Activated CD8-positive, alpha-beta T cell treated with anti-CD3 and anti-CD28 coated beads for 36 hours (primary cell): ENCODE results near the gene IL19. TPM values are rescaled to one million over a fixed set of nuclear protein-coding genes. Genes with fewer than 3 reads are reported as not detected.

Source experiments
- ATAC-seq: fragments of 200-7000 bp; cut with Tn5 transposase; one replicate; pipeline ENCODE4 v1.10.0; 2021; ENCODE audit warnings: mild to moderate bottlenecking, moderate library complexity
- CTCF ChIA-PET: fragments of 350-600 bp; sonication (Branson Sonifier 250); formaldehyde crosslinking; loops from one replicate; lab custom pipeline; 2021; ENCODE audit warnings: antibody characterized with exemption; lab: Charles Lee
- POLR2A ChIA-PET: fragments of 350-600 bp; sonication (Branson Sonifier 250); formaldehyde crosslinking; loops from one replicate; lab custom pipeline; 2021; ENCODE audit warnings: antibody characterized with exemption; lab: Charles Lee
- DNase-seq: peaks from one replicate; pipeline ENCODE4 v3.0.0-alpha.2; 2020
- H3K27ac Mint-ChIP-seq: one replicate; pipeline ENCODE4 v1.8.0; 2021; ENCODE audit warnings: mild to moderate bottlenecking, mixed read lengths
- H3K27me3 Mint-ChIP-seq: one replicate; pipeline ENCODE4 v1.8.0; 2021; ENCODE audit warnings: mixed read lengths
- H3K36me3 Mint-ChIP-seq: one replicate; pipeline ENCODE4 v1.8.0; 2021; ENCODE audit warnings: low read depth, mixed read lengths
- H3K4me1 Mint-ChIP-seq: one replicate; pipeline ENCODE4 v1.8.0; 2021; ENCODE audit warnings: low read depth, mixed read lengths
- H3K4me3 Mint-ChIP-seq: one replicate; pipeline ENCODE4 v1.8.0; 2021; ENCODE audit warnings: mild to moderate bottlenecking, moderate library complexity, mixed read lengths
- H3K9me3 Mint-ChIP-seq: one replicate; pipeline ENCODE4 v1.8.0; 2021; ENCODE audit warnings: mixed read lengths
- intact Hi-C: fragments of 100-400 bp; cut with micrococcal nuclease; formaldehyde crosslinking; loops from one replicate; pipeline ENCODE4 v1.10.0; 2022
- total RNA-seq, 2 experiments: library from RNA; stranded (reverse); gene quantifications; one replicate each; pipeline ENCODE4 v1.2.3, GENCODE V29; 2021
- TF ChIP-seq, protein P1 (sequence below): fragments of 200-600 bp; IDR thresholded peaks from one replicate; pipeline ENCODE4 v1.8.0; 2022; ENCODE audit warnings: antibody characterized with exemption, mild to moderate bottlenecking

The IL19 gene
- total RNA-seq, 2 experiments from 2014 or later, result not detected

DNA sequence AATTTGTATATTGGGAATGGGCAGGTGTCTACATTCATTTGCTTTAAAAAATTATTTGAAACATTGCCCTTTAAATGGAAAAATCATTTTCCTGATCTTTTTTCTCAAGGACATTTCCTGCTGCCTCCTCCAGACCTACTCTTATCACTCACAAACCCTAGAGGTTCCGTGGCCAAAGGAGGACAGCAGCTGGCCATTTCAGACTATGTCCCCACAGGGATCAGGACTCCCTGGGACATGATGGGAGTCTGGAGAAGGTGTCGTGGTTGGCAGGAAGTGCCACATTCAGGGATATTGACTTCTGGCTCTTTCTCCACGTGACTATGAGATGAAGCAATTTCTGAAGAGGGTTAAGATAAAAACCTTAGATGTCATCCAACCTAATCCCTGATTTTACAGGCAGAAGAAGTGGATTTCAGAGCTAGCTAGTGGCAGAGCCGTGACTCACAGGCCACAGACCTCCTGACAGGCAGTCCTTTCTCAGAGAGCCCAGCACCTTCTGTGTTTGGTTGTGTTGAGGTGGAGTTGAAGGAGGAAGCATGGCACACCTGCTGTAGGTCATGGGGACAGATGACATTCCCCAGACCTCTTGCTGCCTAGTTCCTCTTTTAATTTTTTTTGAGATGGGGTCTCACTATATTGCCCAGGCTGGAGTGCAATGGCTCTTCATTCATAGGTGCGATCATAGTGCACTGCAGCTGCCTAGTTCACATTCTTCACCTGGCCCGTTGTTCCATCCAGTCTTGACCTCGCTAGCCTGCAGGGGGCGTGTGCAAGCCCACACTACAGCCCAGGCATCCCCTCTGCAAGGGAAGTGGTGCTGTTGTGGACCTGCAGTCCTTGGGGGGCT, 27.2 kb downstream of the IL19 start:
- Mint-ChIP-seq H3K36me3 (no peaks in the 10 kb centered on the region), H3K27ac (no peak overlapping the region), H3K27me3 (no peaks in the 10 kb centered on the region), H3K9me3 (peaks cover 2% of the 10 kb centered on the region), H3K4me3 (no peak overlapping the region), H3K4me1 (peaks cover 68% of the 10 kb centered on the region)
- TF ChIP-seq, protein P1, sequence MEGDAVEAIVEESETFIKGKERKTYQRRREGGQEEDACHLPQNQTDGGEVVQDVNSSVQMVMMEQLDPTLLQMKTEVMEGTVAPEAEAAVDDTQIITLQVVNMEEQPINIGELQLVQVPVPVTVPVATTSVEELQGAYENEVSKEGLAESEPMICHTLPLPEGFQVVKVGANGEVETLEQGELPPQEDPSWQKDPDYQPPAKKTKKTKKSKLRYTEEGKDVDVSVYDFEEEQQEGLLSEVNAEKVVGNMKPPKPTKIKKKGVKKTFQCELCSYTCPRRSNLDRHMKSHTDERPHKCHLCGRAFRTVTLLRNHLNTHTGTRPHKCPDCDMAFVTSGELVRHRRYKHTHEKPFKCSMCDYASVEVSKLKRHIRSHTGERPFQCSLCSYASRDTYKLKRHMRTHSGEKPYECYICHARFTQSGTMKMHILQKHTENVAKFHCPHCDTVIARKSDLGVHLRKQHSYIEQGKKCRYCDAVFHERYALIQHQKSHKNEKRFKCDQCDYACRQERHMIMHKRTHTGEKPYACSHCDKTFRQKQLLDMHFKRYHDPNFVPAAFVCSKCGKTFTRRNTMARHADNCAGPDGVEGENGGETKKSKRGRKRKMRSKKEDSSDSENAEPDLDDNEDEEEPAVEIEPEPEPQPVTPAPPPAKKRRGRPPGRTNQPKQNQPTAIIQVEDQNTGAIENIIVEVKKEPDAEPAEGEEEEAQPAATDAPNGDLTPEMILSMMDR, result peak; percentile 64
- no peak for ATAC-seq
- intact Hi-C loops, result no loop called here
- POLR2A ChIA-PET, result interaction anchor here (1.0 to 2.5 kb wide), 4 partner anchors 8 to 28 kb away, joined by 3 to 7 read pairs (median 6); partner anchors contain the start of gene IL10
- DNase-seq, result peak; percentile 50
- CTCF ChIA-PET, result interaction anchor here (0.8 to 15.9 kb wide), 16 partner anchors 10 to 186 kb away, joined by 3 to 628 read pairs (median 4); partner anchors contain the start of genes IL10 and IL19

DNA sequence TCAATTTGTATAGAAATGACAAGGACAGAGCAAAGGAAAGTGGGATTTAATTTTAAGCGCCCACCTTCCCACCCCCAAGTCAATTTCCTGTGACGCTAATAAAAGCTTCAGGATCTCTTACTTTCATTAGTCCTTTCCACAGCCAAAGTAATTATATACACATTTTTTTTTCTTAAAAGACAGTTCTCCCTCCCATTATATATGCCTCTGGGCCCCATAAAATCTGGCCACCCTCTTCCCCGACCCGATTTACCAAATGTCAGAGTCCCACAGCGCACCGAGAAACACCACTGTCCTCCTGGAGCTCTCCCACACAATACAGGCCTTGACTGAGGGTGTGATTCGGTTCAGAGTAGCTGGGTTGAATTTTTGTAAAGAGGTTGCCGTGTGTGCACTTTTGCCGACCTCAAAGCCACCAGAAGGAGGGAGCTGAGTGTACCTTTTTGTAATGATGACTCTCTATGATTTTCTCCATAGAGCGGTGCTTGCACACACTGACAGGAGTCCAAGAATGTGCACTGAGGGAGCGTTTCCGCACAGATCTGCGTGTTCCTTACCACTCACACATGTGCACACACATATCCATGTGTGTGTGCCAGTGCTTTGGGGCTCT, 27.9 kb downstream of the IL19 start:
- Mint-ChIP-seq H3K9me3 (peaks cover 2% of the 10 kb centered on the region), H3K4me3 (no peak overlapping the region), H3K27me3 (no peaks in the 10 kb centered on the region), H3K4me1 (peaks cover 68% of the 10 kb centered on the region), H3K36me3 (no peaks in the 10 kb centered on the region), H3K27ac (no peak overlapping the region)
- peak; percentile 45 for DNase-seq
- ChIA-PET POLR2A (interaction anchor here (0.8 to 2.5 kb wide), 5 partner anchors 9 to 64 kb away, joined by 3 to 7 read pairs (median 5); partner anchors contain the start of gene IL10), CTCF (interaction anchor here (0.8 to 15.9 kb wide), 16 partner anchors 11 to 122 kb away, joined by 3 to 628 read pairs (median 6); partner anchors contain the start of genes IL10, IL19 and IL20)
- intact Hi-C loops, result no loop called here
- ATAC-seq, result no peak
- TF ChIP-seq, protein P1, result no peak

DNA sequence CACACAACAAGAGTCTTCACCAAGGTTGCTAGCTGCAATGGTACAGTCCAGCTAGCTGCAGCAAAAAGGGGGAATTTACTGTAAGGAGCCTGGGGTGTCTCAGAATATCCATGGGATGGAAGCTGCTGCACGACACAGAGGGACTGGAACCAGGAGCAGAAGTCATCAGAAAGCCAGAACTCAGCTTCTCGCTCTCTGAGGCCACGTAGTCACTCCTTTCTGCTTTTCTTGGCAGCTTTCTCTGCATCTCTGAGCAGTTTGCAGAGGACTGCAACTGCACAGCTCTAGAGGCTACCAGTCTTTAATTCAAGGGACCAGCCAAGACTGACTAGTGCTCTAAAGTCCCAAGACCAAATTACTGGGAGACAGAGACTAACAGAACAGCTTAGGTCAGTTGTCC, 28.7 kb downstream of the IL19 start:
- H3K4me1 Mint-ChIP-seq, result peaks cover 68% of the 10 kb centered on the region
- no peak overlapping the region for H3K27ac Mint-ChIP-seq
- no peaks in the 10 kb centered on the region for H3K27me3 Mint-ChIP-seq
- peaks cover 1% of the 10 kb centered on the region for H3K9me3 Mint-ChIP-seq
- ChIA-PET CTCF (interaction anchor here (1.1 to 15.9 kb wide), 10 partner anchors 10 to 113 kb away, joined by 3 to 628 read pairs (median 8); partner anchors contain the start of genes IL19 and IL20), POLR2A (interaction anchor here (0.8 to 2.5 kb wide), 4 partner anchors 13 to 64 kb away, joined by 3 to 7 read pairs (median 6); no protein-coding TSS in a partner anchor)
- H3K36me3 Mint-ChIP-seq, result no peaks in the 10 kb centered on the region
- TF ChIP-seq, protein P1, result no peak
- ATAC-seq (no peak), DNase-seq (no peak)
- intact Hi-C loops, result no loop called here
- no peak overlapping the region for H3K4me3 Mint-ChIP-seq

DNA sequence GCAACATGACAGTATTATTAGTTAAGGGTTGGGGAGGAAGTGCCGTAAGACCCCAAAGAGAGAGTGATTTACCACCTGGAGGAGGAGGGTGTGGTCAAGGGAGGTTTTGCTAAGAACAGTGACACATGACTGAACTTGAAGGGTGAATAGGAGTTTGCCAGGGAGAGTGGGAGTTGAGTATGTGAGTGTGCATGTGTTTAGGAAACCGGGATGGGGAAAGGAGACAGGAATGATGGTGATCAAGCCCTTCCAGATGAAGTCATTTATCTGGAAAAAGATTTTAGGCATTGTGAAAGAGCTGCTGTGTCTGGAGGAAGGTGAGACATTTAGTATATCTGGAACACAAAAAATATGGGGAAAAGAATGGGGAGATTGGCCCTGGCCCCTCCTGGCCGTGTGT, 29.8 kb downstream of the IL19 start:
- POLR2A ChIA-PET, result interaction anchor here (1.0 kb wide), 1 partner anchor 16 kb away, joined by 3 read pairs; no protein-coding TSS in a partner anchor
- CTCF ChIA-PET, result interaction anchor here (4.4 to 15.9 kb wide), 3 partner anchors 9 to 70 kb away, joined by 21 to 628 read pairs (median 46); partner anchors contain the start of gene IL19
- H3K36me3 Mint-ChIP-seq, result no peaks in the 10 kb centered on the region
- H3K4me3 Mint-ChIP-seq, result no peak overlapping the region
- H3K4me1 Mint-ChIP-seq, result peaks cover 69% of the 10 kb centered on the region
- H3K9me3 Mint-ChIP-seq, result no peaks in the 10 kb centered on the region
- TF ChIP-seq, protein P1, result no peak
- no peak overlapping the region for H3K27ac Mint-ChIP-seq
- DNase-seq (no peak), ATAC-seq (no peak)
- H3K27me3 Mint-ChIP-seq, result no peaks in the 10 kb centered on the region
- intact Hi-C loops, result no loop called here
